IPS-NIHi7 (cell line): Measurements from ENCODE around the gene NOX4.
"Not testable (repeated sequence)": the region's sequence is repeated elsewhere in the genome, so short reads cannot be mapped to it uniquely, and the experiment has no call there.

Experiments used
- DNase-seq: peaks from one replicate; pipeline ENCODE4 v3.0.0; 2012; ENCODE audit warnings: mixed read lengths; ENCODE audit errors: extremely low spot score

The NOX4 gene

DNA sequence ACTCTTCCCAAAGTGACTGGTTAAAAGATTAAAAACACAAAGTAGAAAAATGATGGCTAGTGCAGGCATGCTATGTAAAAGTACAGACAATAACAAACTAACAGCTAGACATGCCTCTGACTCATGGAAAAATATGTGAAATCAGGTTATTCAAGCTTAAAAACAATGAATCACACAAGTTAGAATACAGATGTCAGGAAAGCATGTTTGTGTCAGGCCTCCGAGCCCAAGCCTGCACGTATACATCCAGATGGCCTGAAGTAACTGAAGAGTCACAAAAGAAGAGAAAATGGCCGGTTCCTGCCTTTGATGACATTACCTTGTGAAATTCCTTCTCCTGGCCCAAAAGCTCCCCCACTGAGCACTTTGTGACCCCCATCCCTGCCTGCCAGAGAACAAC is 110.1 kb downstream of the NOX4 start:
- DNase-seq: no peak

GRCh38 chr11:89379976-89380771 is 111.0 kb downstream of the NOX4 start:
- DNase-seq: not testable (repeated sequence)

GRCh38 chr11:89378986-89379385 is 112.2 kb downstream of the NOX4 start:
- DNase-seq: not testable (repeated sequence)

- DNase-seq: not testable (repeated sequence)
These were observed 121.8 kb downstream of the NOX4 start for GRCh38 chr11:89369356-89369755.

DNA sequence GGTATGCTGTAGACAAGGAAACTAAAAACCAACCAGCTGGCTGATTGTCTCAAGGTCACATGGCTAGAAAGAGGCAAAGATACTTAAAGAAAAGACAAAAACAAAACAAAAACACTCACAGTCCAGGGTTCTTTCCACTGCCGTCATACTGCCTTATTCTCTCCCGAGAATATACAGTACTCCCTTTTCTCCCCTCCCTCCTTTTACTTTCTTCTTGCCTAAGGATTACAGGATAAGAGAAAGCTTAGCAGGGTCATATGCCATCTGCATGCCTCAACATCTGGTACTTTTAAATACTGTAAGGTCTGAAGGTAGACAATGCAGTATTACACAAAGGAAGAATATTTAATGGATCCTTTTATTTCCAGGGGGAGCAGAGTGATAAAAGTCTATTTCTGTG is 126.3 kb downstream of the NOX4 start:
- DNase-seq: not testable (repeated sequence)

DNA sequence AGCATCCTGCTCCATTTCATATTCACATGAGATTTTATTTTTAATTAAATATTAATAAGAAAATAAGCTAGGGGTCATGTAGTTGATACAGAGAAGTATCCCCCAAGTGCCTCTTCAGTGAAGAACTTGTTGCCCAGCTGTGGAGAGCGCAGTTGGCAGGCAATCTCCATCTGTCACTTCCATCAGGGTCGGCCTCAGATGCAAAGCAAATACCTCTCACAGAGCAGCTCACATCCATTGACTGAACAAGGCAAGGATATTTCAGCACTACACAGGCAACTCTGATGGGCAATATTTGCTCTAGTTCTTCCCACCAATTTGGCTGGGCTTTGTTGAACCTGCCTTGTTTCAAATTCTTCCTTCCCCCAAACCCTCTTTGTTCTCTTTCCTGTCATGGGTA is 129.4 kb downstream of the NOX4 start:
- no peak for DNase-seq

- not testable (repeated sequence) for DNase-seq
These were observed 132.0 kb downstream of the NOX4 start for GRCh38 chr11:89359208-89359607.

- DNase-seq: no peak
These were observed 132.4 kb downstream of the NOX4 start for GRCh38 chr11:89358761-89359160.

GRCh38 chr11:89355646-89356045 is 135.5 kb downstream of the NOX4 start:
- DNase-seq: no peak

GRCh38 chr11:89354513-89354912 is 136.7 kb downstream of the NOX4 start:
- not testable (repeated sequence) for DNase-seq

DNA sequence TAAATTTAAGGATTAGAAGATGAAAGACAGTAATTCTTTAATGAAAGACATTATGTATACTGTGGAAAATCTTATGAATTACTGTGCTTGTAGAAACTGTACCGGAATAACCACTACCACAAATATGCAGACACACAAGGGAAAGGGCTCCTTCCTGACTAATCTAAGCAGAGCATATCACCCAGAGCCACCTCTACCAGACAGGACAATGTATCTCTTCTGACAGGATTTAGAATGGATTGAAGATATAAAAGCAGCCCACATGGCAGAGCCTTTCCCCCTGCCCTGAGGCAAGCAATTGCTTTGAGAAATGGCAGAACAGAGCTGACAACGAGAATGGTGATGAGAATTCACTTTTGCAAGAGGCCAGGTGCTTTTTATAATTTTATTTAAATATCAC is 144.1 kb downstream of the NOX4 start:
- DNase-seq: no peak

- DNase-seq: no peak
These were observed 144.6 kb downstream of the NOX4 start for GRCh38 chr11:89346601-89347000.

DNA sequence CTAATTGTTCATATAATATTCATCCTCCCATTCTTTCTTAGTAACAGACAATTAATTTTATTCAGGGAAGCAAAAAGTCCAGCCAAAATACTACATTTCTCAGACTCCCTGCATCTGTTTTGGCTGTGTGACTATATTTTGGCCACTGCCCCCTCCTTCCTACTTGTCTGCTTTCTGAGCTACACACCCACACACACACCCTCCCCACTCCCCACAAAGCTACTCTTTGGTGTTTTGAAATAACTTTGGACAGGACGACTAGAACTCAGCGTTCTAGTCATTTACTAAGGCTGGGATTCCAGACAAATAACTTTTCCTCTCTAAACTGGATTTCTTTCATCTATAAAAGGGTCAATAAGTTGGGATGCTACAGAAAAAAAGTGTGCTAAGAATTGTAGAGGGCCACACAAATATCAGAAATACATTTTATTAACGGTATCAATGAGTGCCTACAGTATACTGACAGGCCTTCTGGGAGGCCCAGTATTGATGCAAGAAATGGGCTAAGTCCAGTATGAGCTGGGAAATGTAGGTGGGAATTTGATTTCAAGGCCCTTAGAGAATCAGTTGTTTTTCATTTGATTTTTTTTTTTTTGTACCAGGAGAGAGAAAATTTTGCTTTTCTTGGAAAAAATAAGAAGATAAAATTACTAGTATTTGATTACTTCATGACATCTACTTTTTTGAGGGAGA is 148.1 kb downstream of the NOX4 start:
- not testable (repeated sequence) for DNase-seq

- not testable (repeated sequence) for DNase-seq
These were observed 150.7 kb downstream of the NOX4 start for GRCh38 chr11:89340450-89340849.

DNA sequence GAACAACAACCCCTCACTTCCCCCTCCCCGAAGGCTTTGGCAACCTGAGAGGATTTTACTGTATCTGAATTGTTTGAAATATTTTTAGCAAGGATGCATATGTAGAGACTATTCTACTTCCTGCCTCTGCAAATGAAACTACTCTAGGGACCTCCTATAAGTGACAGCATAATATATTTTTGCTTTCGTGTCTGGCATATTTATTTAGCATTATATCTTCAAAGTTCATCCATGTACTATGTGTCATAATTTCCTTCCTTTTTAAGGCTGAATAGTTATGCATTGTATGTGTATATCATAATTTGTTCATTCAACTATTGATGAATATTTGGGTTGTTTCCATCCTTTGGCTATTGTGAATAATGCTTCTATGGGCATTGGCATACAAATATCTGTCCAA is 153.1 kb downstream of the NOX4 start:
- DNase-seq: not testable (repeated sequence)

DNA sequence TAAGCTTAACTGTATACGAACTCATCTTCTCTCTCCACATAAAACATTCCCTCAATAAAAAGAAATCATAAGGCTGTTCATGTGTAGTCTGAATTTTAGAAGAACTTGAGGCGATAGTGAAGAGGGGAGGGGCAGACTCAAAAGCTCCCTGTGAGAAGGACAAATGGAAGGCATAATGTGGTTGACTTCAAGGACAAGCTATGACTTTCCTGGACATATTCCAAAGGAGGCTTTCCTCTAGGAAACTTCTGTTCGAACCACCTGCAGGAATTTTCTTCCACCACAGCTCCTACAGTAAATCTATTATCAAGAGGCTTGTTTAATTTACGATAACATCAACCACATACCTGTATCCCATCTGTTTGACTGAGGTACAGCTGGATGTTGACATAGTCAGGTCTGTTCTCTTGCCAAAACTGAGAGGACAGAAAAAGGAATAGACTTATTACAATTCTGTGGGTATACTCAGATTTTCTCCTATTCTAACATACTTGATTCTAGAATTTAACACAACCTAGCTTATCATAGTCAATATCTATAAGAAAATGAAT is 154.0 kb downstream of the NOX4 start:
- not testable (repeated sequence) for DNase-seq

DNA sequence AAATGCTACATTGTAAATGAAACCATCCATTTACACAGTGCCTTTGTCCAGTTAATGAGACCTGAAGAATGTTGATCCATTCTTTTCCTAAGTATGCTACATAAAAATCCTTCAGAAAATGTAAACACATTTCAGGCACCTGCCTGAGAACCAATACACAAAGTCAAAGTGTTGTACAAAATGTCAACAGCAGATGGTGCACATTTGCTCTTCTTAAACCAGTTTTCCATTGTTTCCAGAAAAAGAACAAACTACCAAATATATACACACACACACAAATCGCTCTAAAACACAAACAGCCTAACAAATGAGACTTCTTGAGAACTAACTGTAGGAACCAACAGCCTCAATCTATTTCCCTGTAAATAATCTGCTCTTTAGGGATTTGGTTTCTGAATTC is 157.5 kb downstream of the NOX4 start:
- DNase-seq: not testable (repeated sequence)

DNA sequence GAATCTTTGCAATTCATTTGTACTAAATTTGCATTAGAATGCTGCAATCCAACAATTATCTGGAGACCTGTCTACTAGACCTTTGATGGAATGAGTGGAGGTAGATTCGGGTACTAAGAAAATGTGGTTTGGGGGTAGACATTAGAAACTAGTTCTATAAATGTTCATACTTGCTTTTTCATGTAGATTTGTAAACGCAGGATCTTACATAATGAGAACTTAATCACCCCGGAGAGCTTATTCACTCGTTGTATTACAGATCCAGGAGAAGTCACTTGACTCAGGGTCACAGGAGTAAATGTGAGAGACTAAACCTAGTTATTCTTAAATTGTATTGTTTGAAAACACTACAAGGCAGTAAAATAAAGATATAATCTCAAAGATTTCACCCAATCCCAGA is 159.2 kb downstream of the NOX4 start:
- not testable (repeated sequence) for DNase-seq

DNA sequence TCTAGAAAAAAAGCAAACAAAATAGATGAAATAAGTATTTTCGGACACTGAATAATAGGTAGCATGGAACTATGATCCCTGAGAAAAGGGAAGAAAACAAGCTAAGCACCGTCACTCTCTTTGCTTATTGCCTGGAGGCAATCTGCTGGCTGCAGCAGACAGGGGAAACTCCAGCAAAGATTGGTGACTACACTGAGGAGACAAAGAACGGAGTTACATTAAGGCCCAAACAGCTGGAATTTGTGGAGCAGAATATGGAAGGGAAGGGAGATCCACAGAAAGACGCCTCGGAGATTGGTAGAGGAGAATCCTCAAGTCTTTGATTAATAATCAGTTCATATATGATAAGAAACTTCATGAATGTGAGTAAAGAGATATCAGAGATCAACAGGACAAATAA is 163.3 kb downstream of the NOX4 start:
- peak; percentile 7 for DNase-seq

- no peak for DNase-seq
These were observed 169.8 kb downstream of the NOX4 start for GRCh38 chr11:89321401-89321800.

DNA sequence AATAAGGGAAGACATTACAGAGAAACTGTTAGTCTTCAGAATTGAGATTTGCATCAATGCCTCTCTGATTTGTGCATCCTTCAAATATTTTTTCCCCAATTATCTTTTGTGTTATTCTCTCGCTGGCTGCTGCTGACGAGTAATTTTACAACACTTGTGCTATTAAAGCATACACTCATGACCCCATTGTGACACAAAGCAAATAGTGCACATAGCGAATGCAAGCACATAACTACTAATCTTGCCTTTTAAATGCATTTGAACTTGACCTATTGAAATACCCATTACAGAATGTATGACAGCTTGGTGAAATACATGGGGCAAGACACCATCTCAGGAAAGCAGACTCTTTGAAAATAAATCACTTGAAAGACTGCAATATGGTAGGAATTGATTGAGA is 180.6 kb downstream of the NOX4 start:
- not testable (repeated sequence) for DNase-seq

DNA sequence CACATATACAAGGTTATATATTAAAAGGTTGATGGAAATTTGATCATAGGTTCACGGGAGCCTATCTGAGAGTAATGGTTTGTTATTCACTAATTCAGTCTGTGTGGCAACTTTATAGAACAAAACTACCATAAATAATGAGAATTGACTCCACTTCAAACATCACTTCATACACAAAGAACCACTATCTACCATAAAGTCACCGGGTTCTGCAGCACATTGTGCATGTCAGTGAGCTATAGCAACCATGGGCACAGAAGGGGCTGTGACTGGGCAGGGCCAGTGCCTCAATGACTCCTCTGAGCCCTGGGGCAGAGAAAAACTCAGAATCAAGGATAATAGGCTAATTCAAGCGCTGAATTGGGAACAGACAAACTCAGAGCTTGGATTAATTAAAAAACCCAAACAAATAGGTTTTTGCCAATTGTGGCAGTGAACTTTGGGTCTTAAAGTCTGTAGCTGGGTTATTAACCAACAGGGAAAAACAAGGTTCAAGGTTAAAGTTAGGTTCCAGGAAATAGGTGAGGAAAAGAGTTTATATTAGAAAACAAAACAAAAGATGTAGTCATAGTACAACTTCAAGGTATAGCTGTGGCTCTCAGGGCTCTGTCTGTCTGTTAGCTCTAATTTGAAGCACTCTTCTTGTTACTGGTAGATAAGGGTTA is 181.7 kb downstream of the NOX4 start:
- not testable (repeated sequence) for DNase-seq
